ENCODE results near the gene CRACDL.
"Not testable (repeated sequence)": the region's sequence is repeated elsewhere in the genome, so short reads cannot be mapped to it uniquely, and the experiment has no call there.

CRACDL gene

DNA sequence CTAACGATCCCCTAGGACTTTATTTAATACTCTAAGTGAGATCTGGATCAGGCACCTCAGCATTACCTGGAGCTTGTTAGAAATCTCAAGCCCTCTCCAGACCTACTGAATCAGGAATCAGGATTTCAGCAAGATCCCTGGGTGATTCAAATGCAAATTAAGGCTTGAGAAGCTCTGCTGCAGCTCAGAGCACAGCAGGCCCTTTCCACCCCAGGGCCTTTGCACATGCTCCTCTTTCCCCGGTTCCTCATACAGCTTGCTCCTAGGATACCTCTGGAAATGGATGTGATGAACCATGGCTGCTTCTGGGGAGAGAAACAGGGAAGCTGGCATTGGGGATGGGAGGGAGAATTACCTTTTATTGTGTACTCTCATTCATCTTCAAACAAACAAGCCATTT is 164.8 kb downstream of the CRACDL start:
- DNase-seq = no peak

- no peak for DNase-seq
These were observed 166.2 kb downstream of the CRACDL start for GRCh38 chr2:98769784-98770183.

DNA sequence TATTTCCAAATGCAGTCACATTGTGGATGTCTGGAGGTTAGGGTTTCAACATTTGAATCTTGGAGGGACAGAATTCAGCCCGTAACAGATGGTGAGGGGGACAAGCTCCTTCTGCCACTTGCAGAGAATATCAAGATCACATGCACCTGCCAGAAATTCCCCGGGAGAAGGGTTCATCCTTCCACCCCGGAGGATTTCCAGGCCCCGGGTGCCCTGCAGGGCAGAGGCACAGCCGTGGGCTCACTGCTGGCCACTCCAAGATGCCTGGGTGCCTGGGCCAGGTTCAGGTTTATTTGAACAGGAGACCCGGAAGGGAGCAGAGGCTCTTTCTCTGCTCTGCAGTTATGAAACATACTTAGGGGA is 166.9 kb downstream of the CRACDL start:
- no peak for DNase-seq

GRCh38 chr2:98768384-98769113 is 167.5 kb downstream of the CRACDL start:
- DNase-seq = no peak

DNA sequence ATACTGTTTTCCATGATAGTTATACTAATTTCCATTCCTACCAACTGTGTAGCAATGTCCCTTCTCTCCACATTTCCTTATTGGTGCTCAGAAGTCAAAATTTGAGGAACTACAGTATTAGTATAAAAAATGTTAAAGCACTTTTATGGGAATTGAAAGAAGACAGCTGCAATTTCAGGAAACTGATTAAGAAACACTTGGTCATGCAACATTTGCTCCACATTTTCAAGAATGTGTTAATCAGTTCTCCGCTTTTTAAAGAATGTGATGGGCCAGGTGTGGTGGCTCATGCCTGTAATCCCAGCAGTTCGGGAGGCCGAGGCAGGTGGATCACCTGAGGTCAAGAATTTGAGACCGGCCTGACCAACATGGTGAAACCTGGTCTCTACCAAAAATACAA is 171.5 kb downstream of the CRACDL start:
- DNase-seq = no peak

GRCh38 chr2:98763209-98763951 is 172.6 kb downstream of the CRACDL start:
- no peak for DNase-seq

DNA sequence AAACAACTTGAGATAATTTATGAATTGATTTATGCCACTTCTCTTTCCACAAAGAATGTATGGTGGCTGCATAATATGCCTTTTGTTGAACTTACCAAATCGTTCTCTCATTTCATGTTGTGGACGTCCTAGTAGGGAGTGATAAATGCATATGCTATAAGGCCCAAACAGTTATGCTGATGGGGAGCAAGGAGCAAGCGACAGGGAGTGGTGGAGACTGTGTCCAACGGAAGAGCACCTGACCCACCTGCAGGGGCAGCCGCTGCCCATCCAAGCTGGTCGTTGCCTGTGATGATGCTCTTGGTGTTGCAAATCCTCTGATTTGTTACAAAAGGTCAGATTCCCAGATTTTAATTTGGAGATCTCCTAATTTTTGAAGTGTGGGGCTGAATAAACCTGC is 174.1 kb downstream of the CRACDL start:
- DNase-seq = no peak

DNA sequence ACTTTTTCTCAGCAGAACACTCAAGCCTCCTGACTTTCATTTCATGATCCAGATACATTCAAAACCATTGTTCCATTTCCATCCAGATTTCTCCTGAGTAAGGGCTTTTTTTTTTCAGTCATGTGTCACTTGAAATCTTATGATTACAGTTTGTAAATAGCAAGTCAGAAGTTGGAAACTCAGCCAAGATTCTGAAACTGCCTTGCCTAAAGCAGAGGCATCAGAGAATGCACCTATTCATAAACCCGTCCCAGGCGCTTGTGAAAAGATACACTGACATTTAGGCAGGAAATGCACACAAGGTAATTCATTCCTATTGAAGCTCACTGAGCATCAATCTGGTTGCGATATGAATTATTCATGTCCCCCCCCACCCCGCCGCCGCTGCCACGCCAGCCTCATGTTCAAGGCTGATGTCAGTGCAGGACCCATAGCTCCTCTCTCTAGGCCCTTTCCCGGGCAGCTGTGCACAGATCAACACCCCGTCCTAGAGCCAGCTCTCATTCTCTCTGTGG is 174.7 kb downstream of the CRACDL start:
- no peak for DNase-seq

DNA sequence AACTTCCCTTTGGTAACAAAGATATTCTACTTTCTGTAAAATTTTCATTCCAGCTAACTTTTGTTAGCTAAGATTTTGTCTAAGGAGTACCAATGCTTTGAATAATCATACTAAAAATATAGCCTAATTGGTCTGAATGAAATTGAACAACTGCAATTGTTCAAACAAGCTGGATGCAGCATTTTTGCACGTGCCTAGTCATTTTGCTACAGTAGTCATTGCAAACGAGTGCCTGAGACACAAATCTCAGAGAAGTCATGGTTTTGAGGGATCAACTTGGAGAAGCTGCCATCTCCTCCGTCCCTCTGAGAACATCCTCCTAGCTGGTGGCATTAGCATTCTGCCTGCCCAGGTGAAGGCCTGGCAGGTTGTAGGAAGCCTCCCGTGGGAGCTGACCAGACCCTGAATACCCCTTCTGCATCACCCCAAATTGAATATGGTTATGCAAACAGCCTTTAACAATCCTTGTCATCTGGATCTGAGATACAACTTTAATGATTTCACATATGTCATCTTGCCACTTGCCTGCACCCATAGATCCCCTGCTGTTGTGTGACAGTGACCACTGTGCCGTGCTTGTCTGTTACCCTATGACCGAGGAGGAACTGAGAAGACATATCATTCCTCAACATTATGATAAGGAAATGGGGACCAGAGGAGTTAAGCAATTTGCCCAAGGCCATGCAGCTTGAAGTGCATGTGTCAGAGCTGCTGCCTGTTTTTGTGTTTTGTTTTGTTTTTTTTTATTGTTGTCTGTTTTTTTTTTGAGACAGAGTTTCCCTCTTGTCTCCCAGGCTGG is 176.0 kb downstream of the CRACDL start:
- no peak for DNase-seq

GRCh38 chr2:98759338-98759737 is 176.7 kb downstream of the CRACDL start:
- no peak for DNase-seq

DNA sequence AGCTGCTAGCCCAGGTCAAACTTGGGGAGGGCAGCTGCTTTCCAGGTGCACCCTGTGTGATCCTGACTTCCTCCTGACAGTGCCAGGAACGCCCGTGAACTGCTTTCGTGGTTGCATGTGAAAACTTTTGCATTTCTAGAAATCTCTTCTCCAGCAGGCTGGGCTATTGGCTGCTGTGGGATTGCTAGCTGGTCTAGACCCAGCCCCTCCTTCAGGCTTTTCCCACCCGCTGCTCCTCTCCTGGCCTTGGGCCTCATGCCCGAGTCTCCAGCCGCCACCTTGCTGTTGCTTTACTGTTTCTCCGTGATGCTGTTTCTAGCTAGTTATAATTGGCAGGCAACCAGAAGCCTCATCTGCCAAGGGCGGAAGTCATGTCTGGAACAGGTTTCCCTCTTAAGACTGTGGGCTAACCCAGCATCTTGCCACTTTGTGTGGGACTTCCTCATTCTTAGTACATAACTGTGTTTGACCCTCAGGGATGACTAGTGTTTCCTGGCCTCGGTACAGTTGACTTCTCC is 178.1 kb downstream of the CRACDL start:
- peak; percentile 10 for DNase-seq

DNA sequence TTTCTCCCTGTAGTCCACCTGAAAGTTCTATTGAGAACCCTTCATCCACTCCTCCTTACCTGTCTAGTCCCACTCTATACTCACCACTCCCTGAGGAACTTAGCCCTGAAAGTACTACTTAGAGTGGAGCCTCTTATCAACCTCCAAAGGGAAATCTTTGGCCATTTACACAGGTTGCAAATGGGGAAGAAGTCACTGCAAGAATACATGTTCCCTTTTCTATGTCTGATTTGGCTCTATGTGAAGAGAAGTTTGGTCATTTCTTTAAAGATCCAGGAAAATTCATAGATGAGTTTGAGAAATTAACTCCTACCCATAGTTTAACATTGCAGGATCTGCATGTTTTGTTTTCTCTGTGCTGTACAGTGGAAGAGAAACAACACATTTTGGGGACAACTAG is 182.2 kb downstream of the CRACDL start:
- no peak for DNase-seq

- DNase-seq = not testable (repeated sequence)
These were observed 183.3 kb downstream of the CRACDL start for GRCh38 chr2:98752711-98753110.

- no peak for DNase-seq
These were observed 184.3 kb downstream of the CRACDL start for GRCh38 chr2:98751748-98752147.

DNA sequence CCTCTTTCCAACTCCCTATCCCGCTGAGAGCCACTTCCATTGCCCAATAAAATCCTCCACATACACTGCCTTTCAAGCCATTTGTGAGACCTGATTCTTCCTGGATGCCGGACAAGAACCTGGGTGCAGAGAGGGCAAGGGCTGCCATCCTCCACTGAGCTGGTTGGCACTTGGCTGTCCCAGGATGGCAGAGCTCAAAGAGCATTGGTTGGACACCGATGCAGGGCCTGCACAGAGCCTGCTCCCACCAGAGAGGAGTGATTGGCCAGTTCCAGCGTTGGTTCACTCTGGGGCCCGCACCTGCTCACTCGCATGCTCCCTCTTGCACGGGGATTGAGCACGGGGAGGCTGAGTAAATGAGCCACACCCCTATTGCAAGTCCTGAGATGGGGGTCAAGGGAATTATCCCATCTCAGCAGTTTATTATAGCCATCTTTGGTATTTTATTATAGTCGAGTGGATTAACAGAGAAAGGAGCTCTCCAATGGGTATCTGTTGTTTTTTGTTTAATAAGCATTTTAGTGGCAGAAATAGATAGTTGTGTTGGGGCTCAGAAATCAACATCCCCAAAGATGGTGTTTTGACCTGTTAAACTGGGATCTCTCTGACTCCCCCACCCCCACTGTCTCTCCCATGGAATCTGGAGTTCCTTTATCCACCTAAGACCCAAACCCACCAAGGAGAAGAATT is 185.3 kb downstream of the CRACDL start:
- DNase-seq = no peak

GRCh38 chr2:98749066-98749450 is 187.0 kb downstream of the CRACDL start:
- no peak for DNase-seq

GRCh38 chr2:98748292-98749065 is 187.5 kb downstream of the CRACDL start:
- no peak for DNase-seq

DNA sequence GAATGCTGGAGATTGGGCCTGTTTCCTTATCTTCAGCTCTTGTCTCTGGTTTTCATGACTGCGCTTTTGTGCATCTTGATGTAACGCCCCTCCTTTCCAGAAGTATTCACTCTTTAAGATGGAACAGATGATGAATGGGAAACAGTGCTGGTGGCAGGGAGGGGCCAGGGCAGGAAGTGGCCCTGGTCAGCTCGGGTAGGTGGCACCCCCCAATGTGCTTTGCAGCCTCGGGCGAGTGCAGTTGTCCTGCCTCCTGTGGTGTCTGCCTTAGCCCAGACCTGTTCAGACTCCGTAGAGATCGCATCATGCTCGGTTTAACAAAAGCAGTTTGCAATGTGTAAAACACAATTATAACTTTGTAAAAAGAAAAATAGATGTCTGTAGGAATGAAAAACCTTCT is 188.1 kb downstream of the CRACDL start:
- no peak for DNase-seq

DNA sequence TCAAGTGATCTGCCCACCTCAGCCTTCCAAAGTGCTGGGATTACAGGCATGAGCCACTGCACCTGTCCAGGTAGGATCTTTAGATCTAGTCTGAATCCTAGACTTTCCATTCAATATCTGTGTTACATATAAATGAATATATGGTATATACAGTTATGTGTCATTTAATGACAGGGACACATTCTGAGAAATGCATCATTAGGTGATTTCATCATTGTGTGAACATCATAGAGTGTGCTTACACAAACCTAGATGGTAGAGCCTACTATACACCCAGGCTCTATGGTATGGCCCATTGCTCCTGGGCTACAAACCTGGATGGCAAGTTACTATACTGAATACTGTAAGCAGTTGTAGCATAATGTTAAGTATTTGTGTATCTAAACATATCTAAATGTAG is 189.6 kb downstream of the CRACDL start:
- no peak for DNase-seq

DNA sequence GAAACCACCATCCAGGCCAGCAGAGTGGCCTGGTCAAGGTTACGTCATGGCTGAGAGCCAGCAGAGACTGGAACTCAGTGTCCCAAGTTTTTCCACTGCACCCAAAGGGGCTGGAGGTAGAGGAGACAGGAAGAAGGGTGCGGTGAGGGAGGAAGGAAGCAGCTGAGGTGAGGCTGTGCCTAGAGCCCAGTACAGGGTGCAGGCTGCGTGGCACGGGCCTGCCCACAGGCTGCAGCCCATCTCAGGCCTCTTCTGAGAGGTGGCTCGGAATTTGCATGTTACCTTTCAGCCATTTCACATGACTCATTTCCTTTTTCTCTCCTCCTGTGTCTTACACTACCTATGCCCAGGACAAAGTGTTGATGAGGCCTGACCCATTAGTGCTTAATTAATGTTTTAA is 191.4 kb downstream of the CRACDL start:
- DNase-seq = no peak
